COR-L47 (cell line): ENCODE data around the gene ACTRT2.

Source experiments
- DNase-seq: peaks from one replicate; lab custom pipeline; 2025; lab: John Stamatoyannopoulos, UW

Gene ACTRT2

DNA sequence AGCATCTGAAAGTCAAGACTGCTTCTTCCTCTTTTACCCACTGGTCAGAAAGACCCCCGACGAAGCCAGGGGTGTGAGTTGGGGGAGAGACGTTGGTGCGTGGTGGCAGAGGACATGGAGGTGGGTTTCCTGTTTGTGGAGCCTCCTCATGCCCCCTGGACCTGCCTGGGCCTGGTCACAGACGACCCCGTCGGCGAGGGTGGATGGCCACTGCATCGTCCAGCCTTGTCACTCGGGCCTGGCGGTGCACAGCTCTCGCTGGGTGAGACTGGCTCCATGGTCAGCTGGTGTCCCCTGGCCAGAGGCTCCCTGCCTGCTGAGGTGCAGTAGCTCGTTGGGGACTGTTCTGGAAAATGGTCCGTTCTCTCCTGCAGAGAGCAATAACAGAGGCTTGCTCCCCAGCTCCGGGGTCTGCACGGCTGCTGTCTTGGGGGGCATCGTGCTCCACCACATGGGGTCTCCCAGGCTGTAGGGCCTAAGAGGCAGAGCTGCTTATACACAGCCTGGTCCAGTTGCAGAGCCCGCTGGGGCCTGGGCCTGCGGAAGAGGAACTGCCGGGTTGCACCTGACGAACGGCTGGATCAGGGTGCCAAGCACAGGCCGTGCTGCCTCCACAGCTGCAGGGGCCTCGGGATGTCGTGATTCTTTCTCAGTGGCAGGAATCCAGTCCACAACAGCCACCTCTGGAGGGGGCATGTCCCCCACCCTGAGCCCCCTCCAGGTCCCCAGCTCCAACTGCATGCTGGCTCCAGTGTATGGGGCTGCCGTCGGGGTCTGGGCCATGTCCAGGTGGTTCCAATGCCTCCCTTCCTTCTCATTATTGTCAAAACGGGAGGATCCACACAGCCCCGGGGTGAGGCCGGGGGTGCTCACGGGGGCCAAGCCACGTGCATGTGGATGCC, 18.0 kb upstream of the ACTRT2 start:
- no peak for DNase-seq

DNA sequence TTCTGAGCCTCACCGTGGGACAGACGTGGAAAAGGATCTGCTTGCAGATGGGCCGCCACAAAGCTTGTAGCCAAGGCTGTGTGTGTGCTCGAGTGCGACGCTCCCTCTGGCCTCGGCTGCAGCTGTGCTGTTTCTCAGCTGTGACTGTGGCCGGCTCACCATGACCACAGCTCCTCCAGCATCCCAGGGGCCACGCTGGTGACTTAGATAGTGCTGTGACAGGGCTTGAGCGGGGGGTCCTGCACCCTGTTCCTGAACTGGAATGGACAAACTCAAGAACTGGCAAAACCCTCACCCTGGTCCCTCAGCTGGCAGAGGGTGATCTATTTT, 17.4 kb upstream of the ACTRT2 start:
- no peak for DNase-seq

GRCh38 chr1:3004285-3005205, 16.7 kb upstream of the ACTRT2 start:
- no peak for DNase-seq

DNA sequence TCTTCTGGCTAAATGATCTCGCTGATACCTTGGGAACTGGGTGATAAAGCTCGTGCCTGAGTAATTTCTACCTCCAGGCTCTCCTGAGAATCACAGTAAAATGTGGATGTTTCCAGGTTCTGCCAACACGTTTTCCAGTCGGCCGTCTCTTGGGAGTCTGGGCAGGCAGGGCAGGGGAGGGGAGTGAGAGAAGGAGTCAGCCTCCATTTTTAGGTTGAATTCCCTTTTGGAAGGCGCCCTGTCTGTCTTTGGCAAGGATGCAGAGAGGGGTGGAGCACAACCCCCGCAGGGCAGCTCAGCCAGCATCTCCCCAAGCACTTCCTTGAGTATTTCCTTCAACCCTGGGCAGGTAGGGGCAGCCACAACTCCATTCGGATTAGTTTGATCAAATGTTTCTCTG, 15.5 kb upstream of the ACTRT2 start:
- no peak for DNase-seq

GRCh38 chr1:3007298-3008147, 13.7 kb upstream of the ACTRT2 start:
- no peak for DNase-seq

DNA sequence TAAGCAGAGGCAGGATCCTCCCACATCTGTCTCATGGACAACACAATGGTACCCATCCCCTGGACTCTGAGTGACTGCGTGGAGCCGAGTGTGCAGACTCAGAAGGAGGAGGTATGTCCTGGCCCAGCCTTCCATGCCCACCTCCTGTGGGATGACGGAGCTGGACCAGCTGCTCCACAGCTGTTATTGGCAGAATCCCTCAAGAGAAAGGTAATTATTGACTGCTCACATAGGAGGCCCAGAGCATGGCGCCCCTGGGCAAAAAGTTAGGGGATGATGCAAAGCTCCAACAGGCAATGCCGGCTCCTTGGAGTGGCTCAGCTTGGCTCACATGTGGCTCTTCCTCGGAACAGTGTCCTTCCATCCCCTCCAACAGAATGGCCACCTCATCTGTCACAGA, 12.2 kb upstream of the ACTRT2 start:
- DNase-seq, result no peak

GRCh38 chr1:3009556-3009955, 11.7 kb upstream of the ACTRT2 start:
- no peak for DNase-seq

- no peak for DNase-seq
These were observed 10.1 kb upstream of the ACTRT2 start for GRCh38 chr1:3011127-3011526.

DNA sequence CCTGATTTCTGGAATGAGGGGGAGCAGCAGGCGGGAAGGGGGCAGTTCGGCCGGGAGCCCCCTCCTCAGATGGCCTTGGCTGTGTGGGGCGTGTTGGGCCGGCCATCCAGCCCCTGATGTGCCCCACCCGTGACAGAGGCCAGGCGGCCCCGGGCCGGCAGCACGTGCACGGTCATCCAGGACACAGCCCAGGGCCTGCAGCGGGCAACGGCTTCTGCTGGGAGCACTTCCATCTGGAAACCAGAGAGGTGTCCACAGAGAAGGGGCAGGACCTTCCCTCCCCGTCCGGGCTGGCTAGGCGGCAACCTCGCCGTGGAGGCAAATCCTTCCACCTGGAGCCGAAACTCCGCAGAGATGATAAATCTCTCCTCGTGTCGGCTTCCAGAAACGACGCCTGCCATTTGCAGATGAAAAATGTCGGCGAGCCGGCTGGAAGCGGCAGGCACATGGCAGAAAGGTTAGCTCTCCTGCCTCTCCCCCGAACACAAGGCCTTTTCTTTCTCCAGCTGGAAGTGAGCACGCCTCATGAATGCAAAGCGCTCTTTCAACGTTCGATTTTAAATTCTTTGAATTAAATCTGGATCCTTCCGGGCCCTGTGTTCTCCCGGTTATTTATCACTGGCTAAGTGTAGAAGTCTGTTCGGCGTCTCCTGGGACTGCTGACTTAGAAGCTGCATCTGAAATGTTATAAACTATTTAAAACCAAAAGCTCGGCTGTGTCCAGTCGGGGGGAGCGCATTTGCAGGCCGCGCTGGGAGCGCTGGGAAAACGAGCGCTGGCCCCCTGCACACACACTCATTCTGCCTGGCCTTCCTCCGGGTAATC, 9.4 kb upstream of the ACTRT2 start:
- no peak for DNase-seq

DNA sequence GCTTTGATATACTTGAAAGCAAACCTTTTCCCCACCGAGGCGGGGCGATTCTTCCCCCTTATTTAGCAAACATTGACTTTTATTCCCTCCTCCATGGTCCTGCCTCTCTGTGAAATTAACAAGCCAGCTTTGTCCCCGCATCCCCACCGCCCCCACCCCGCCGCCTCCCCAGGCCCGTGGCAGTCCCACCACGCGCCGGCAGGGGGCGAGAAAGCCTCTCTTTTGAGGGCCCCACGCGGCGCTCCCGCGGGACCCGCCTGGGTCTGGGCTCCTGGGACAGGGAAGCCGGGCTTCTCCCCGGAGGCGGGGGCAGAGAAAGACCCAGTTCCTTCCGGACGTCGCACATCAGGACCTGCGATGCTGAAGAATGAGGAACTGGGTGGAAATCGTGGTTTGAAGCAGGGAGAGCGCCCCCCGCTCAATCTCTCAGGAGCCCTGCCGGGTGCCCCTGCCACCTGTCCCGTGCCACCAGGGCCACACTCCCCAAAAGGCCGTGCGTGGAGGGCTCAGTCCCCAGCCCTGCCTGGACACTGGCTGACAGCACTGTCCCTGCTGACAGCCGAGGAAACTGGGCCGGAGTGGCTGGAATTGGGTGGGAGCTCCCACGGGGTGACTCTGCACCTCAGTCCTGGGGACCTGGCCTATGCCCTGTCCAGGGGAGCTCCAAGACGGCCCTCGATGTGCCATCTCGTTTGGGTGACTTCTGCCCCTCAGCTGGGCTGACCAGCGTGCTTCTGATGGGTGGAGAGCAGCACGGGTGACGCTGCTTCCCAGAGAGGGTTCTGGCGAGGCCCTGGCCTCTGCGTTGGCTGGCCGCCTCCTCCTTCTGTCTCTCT, 8.6 kb upstream of the ACTRT2 start:
- DNase-seq, result no peak

- DNase-seq, result no peak
These were observed 7.8 kb upstream of the ACTRT2 start for GRCh38 chr1:3013371-3014049.

- no peak for DNase-seq
These were observed 7.2 kb upstream of the ACTRT2 start for GRCh38 chr1:3014050-3014440.

DNA sequence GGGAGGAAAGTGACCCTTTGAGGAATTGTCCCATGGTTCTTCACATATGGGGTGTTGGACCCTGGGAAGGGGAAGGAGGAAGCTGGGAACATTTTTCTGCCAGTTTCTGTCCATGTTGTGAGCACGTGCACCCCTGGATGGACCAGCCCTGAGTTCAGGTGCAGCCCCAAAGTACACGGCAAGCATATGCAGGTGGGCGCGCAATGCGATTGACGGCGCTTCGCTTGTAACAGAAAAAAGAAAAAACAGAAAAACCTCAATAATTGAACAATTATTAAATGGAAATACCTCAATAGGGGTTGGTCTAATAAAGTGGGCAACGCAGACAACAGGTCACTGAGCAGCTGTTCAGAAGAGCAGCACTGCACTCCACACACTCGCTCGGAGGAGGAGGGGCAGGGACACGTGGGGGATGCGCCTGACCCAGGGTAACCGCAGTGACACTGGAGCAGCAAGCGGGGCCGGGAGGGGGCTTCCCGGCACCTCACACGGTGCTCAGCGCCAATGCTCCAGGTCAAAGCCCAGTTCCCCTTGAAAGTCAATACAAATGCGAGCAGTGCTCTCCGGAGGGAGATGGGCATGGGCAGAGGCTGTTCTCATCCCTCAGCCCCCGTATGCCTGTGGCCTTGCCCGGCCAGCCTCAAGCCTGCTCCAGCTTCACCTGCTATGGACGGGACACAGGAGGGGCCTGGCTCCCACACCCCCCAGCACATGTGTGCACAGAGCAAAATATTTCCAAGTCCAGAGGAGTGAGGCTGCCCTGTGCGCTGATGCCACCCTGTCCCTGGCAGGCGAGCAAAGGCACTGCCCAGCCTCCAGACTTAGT, 6.6 kb upstream of the ACTRT2 start:
- no peak for DNase-seq

DNA sequence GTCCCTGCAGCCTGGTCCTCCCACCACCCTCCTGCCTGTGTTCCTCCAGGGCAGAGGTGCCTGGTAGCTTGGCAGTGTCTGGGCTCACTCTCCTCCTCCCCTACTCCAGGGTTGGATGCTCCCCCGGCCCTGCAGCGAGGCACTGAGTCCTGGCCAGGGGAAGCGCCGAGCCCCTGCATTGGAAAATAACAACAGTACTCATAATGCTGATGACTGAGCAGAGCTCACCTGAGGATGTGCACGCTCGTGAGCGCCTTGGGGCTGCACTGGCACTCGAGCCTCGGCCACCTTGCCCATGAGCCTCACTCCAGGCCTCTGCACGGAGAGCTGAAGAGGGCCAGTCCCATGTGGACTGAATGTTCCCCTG, 6.0 kb upstream of the ACTRT2 start:
- DNase-seq, result no peak

DNA sequence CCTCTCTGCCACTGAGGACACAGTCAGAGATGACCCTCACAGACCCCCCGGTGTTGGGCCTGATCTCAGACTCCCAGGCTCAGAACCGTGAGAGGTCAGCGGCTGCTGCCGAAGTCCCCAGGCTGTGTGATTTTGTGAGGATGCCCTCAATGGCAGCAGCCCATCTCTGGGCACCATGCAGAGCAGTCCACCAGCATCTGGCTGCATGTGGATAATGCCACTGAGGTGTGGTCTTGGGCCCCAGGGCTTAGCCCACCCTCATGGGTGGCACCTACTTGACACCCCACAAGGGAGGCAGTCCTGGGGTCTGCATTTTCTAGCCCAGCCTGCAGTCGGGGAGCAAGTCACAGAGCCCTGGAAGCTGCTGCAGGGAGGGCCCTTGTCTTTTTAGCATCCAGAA, 5.5 kb upstream of the ACTRT2 start:
- no peak for DNase-seq

- no peak for DNase-seq
These were observed 4.4 kb upstream of the ACTRT2 start for GRCh38 chr1:3016641-3017439.

GRCh38 chr1:3017440-3018050, 3.7 kb upstream of the ACTRT2 start:
- DNase-seq, result no peak

DNA sequence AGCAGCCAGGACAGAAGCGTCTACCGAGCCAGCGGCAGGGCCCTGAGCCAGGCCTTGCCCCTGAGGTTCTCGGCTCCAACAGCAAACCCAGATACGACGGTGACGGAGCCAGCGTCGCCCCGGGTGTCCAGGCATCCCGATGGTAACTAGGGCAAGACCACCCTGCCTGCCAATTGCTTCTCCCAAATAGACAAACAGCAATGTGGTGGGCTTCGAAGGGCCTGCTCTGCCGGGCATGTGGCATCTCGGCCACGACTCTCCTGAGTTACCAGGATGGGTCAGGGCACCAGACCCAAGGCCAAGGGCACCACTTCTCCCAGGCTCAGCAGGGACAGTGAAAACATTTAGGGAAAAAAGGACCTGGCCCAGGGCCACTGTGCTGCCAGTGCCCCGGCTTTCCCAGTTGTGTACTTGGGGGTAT, 3.2 kb upstream of the ACTRT2 start:
- DNase-seq, result no peak
